NCI-H2196 (cell line): Measurements from ENCODE around the gene FGGY.
"Not testable (repeated sequence)": the region's sequence is repeated elsewhere in the genome, so short reads cannot be mapped to it uniquely, and the experiment has no call there.

ENCODE experiments used
- DNase-seq: peaks from one replicate; lab custom pipeline; 2025; ENCODE audit not compliant: unreplicated experiment; lab: John Stamatoyannopoulos, UW

Gene FGGY

GRCh38 chr1:59285691-59286090 is 11.2 kb upstream of the FGGY start:
- DNase-seq: no peak

- DNase-seq: no peak
Observed at GRCh38 chr1:59288046-59288445, 8.8 kb upstream of the FGGY start.

GRCh38 chr1:59289570-59289969 is 7.3 kb upstream of the FGGY start:
- no peak for DNase-seq

GRCh38 chr1:59290193-59290949 is 6.5 kb upstream of the FGGY start:
- DNase-seq: peak; percentile 46

GRCh38 chr1:59291561-59291960 is 5.3 kb upstream of the FGGY start:
- no peak for DNase-seq

GRCh38 chr1:59292562-59292961 is 4.3 kb upstream of the FGGY start:
- DNase-seq: no peak

GRCh38 chr1:59293206-59293605 is 3.7 kb upstream of the FGGY start:
- no peak for DNase-seq

- no peak for DNase-seq
Observed at GRCh38 chr1:59293849-59294248, 3.0 kb upstream of the FGGY start.

GRCh38 chr1:59294423-59294822 is 2.5 kb upstream of the FGGY start:
- DNase-seq: no peak

- DNase-seq: no peak
Observed at GRCh38 chr1:59295618-59296017, 1.3 kb upstream of the FGGY start.

- no peak for DNase-seq
Observed at GRCh38 chr1:59298026-59298583, 1.2 kb downstream of the FGGY start.

GRCh38 chr1:59298710-59299346 is 1.9 kb downstream of the FGGY start:
- no peak for DNase-seq

- DNase-seq: not testable (repeated sequence)
Observed at GRCh38 chr1:59299670-59300069, 2.8 kb downstream of the FGGY start.

- no peak for DNase-seq
Observed at GRCh38 chr1:59302297-59302696, 5.4 kb downstream of the FGGY start.

GRCh38 chr1:59302871-59303270 is 6.0 kb downstream of the FGGY start:
- DNase-seq: no peak

GRCh38 chr1:59305188-59305587 is 8.3 kb downstream of the FGGY start:
- no peak for DNase-seq

GRCh38 chr1:59307591-59307990 is 10.7 kb downstream of the FGGY start:
- DNase-seq: no peak

- no peak for DNase-seq
Observed at GRCh38 chr1:59308839-59309238, 11.9 kb downstream of the FGGY start.

- DNase-seq: no peak
Observed at GRCh38 chr1:59309392-59309791, 12.5 kb downstream of the FGGY start.

GRCh38 chr1:59309795-59310548 is 13.1 kb downstream of the FGGY start:
- DNase-seq: no peak

- no peak for DNase-seq
Observed at GRCh38 chr1:59310549-59311250, 13.8 kb downstream of the FGGY start.
